Suprapubic skin (tissue), 4 donors: ENCODE measurements around the gene ERVFRD-1.

Experiments
- EP300 ChIP-seq: sonication (generic); formaldehyde crosslinking; IDR thresholded peaks from one replicate; pipeline ENCODE4 v1.6.1; 2017; ENCODE audit warnings: antibody characterized with exemption
- POLR2A ChIP-seq, 2 donors: fragments of 450-650 bp; IDR thresholded peaks; one replicate each; pipeline ENCODE4 v1.6.1; 2017; ENCODE audit warnings: antibody characterized with exemption in 2 of 2, mild to moderate bottlenecking in 2 of 2, moderate library complexity in 2 of 2
- POLR2AphosphoS5 ChIP-seq, 3 donors: sonication (generic); formaldehyde crosslinking; IDR thresholded peaks; one replicate each; pipeline ENCODE4 v1.6.1; 2017; ENCODE audit warnings: antibody characterized with exemption in 3 of 3
- TF ChIP-seq, protein P1 (sequence below), 2 donors: fragments of 200-600 bp in 1 of 2; fragments of 450-650 bp in 1 of 2; sonication (generic) in 1 of 2; IDR thresholded peaks; one replicate each; pipeline ENCODE4 v1.5.1; 2016 to 2019; ENCODE audit warnings: antibody characterized with exemption in 2 of 2, mild to moderate bottlenecking in 1 of 2, moderate library complexity in 1 of 2

DNA sequence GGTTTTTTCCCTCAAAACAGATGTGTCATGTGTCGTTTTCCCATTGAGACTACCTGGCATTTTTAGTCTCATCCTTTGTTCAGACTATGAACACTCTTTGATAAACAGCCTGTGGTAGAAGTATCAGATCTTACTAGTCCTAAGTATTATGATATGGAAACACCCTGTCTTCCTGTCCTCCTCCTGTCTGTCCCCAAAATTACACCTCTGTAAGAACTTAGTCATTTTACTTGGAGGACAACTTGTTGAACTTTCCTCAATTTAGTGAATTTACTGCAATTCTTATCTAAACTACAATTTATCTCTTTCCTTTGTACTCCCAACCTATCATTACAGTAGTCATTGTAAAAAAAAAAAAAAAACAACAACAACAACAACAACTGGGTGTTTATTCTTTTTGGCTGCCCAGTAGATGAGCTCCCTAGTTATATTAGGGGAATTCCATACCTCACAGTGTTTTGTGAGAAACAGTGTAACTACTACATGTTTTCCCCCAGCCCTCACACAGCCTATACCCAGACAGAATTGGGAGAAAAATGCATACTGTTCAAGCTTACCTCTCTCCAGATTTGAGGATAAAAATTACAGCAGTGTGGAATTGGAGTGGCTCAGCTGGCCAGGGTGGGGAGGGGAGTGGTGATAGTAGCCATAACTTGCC, 18.5 kb upstream of the ERVFRD-1 start:
- TF ChIP-seq, protein P1, sequence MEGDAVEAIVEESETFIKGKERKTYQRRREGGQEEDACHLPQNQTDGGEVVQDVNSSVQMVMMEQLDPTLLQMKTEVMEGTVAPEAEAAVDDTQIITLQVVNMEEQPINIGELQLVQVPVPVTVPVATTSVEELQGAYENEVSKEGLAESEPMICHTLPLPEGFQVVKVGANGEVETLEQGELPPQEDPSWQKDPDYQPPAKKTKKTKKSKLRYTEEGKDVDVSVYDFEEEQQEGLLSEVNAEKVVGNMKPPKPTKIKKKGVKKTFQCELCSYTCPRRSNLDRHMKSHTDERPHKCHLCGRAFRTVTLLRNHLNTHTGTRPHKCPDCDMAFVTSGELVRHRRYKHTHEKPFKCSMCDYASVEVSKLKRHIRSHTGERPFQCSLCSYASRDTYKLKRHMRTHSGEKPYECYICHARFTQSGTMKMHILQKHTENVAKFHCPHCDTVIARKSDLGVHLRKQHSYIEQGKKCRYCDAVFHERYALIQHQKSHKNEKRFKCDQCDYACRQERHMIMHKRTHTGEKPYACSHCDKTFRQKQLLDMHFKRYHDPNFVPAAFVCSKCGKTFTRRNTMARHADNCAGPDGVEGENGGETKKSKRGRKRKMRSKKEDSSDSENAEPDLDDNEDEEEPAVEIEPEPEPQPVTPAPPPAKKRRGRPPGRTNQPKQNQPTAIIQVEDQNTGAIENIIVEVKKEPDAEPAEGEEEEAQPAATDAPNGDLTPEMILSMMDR (IDR thresholded peaks at IDR 0.05) = no peak
- no peak for TF ChIP-seq POLR2A (IDR thresholded peaks at IDR 0.05)
- no peak for TF ChIP-seq EP300
- no peak for TF ChIP-seq POLR2AphosphoS5 (IDR thresholded peaks at IDR 0.05)
